ENCODE data around the gene SRSF7. TPM values are rescaled to one million over a fixed set of nuclear protein-coding genes. Genes with fewer than 3 reads are reported as not detected.

SRSF7 gene
- total and polyA plus RNA-seq, 9 of the 15 experiments (the other 6 are each of a cell fraction or from before 2014, with no cell fraction given) = 219 to 726 (median 375) TPM

- peak; percentile 57; the same call in 1 of the 2 replicates for TF ChIP-seq CC2D1A (IDR thresholded peaks at IDR 0.05)
- TF ChIP-seq CEBPG (CRISPR knock-in tag; IDR thresholded peaks at IDR 0.05) = peak; percentile 86
- TF ChIP-seq CEBPG (tag; conservative IDR thresholded peaks at IDR 0.05 in 1 of 2, IDR thresholded peaks at IDR 0.05 in 1 of 2) = peak in 1 of 2 experiments; percentile 79; a peak in 2 of 4 replicates
- TF ChIP-seq SOX6 (IDR thresholded peaks at IDR 0.05) = peak; percentile 87
- peak; percentile 38 for TF ChIP-seq KLF13 (tag; IDR thresholded peaks at IDR 0.05; ENCODE audit: borderline replicate concordance, low read depth)
- TF ChIP-seq MCM3 (IDR thresholded peaks at IDR 0.05) = no peak
- peak; percentile 57; the same call in 1 of the 2 replicates for TF ChIP-seq ZBTB17 (CRISPR knock-in tag; IDR thresholded peaks at IDR 0.05)
- no peak for TF ChIP-seq NFXL1 (CRISPR knock-in tag; IDR thresholded peaks at IDR 0.05)
- TF ChIP-seq ZFP91 (CRISPR knock-in tag; IDR thresholded peaks at IDR 0.05) = peak; percentile 78
- peak; percentile 27; the same call in 1 of the 2 replicates for TF ChIP-seq TRIM28 (IDR thresholded peaks at IDR 0.05)
- TF ChIP-seq ZNF24 (IDR thresholded peaks at IDR 0.05) = peak; percentile 76
- peak; percentile 96 for TF ChIP-seq ZBTB49 (CRISPR knock-in tag; IDR thresholded peaks at IDR 0.05; ENCODE audit: borderline replicate concordance)
- TF ChIP-seq MEIS2 (IDR thresholded peaks at IDR 0.05; ENCODE audit: partially characterized antibody) = peak; percentile 77
- TF ChIP-seq PPARD (CRISPR knock-in tag; IDR thresholded peaks at IDR 0.05) = no peak
- TF ChIP-seq HEY1 (CRISPR knock-in tag; IDR thresholded peaks at IDR 0.05; ENCODE audit: borderline replicate concordance) = peak; percentile 88; the same call in 1 of the 2 replicates
These were observed at the start of gene SRSF7 (continued) for GRCh38 chr2:38750891-38751595.

All from K562 (cell line).